ENCODE data around the gene RABAC1.

RABAC1 gene

DNA sequence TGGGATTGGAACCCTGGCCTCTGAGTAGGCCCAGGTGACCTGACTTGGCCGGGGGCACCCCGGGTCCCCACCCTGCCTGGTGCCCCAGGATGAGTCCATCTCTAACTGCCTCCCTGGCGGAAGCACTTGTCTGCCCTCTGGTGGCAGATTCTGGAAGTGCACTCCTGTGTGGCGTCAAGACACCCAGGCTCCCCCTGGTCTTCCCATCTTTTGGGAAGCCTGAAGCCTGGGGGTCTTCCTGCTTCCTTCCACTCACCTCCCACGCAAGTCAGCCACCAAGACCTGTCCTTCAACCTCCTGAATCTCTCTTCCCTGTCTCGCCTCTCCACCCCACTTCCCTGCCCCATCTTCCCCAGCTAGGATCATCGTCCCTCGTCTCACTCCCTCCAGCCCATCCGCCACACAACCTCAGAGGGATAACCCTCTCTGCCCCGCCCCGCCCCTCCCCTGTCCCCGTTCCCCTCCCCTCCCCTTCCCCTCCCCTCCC, 7.4 kb downstream of the RABAC1 start:
- H3K27ac ChIP-seq (replicated peaks): no peak overlapping the region
- H3K4me3 ChIP-seq (replicated peaks; ENCODE audit: insufficient read depth, low read length): no peak overlapping the region
- H3K27me3 ChIP-seq (ENCODE audit: insufficient read depth, poor library complexity, severe bottlenecking): no peaks in the 10 kb centered on the region
- TF ChIP-seq SPI1 (IDR thresholded peaks at IDR 0.05; ENCODE audit: borderline replicate concordance, low read depth) (no peak), POLR2AphosphoS5 (IDR thresholded peaks at IDR 0.05; ENCODE audit: low read depth) (no peak)
- TF ChIP-seq, protein P1, sequence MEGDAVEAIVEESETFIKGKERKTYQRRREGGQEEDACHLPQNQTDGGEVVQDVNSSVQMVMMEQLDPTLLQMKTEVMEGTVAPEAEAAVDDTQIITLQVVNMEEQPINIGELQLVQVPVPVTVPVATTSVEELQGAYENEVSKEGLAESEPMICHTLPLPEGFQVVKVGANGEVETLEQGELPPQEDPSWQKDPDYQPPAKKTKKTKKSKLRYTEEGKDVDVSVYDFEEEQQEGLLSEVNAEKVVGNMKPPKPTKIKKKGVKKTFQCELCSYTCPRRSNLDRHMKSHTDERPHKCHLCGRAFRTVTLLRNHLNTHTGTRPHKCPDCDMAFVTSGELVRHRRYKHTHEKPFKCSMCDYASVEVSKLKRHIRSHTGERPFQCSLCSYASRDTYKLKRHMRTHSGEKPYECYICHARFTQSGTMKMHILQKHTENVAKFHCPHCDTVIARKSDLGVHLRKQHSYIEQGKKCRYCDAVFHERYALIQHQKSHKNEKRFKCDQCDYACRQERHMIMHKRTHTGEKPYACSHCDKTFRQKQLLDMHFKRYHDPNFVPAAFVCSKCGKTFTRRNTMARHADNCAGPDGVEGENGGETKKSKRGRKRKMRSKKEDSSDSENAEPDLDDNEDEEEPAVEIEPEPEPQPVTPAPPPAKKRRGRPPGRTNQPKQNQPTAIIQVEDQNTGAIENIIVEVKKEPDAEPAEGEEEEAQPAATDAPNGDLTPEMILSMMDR (IDR thresholded peaks at IDR 0.05; ENCODE audit: insufficient read depth, low read length): peak; percentile 99
- peak in 1 of 2 experiments; percentile 72 for DNase-seq (ENCODE audit: low read depth in 1 of 2, low spot score in 1 of 2)

DNA sequence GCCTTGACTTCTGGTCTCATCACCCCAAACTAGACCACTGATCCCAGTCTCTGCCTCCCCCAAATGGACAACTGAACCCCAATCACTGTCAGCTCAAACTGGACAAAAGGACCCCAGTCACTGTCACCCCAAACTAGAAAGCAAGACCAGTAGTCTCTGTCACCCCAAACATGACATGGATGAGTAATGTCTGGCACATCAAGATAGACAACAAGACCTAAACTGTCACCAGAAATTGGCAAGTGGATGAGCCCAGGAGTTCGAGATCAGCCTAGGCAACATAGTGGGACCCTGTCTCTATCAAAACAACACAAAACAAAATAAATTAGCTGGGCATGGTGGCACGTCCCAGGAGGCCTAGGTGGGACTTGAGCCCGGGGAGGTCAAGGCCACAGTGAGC, 12.0 kb downstream of the RABAC1 start:
- H3K27ac ChIP-seq (replicated peaks): no peak overlapping the region
- TF ChIP-seq POLR2AphosphoS5 (IDR thresholded peaks at IDR 0.05; ENCODE audit: low read depth): no peak
- no peak for TF ChIP-seq SPI1 (IDR thresholded peaks at IDR 0.05; ENCODE audit: borderline replicate concordance, low read depth)
- TF ChIP-seq, protein P2, sequence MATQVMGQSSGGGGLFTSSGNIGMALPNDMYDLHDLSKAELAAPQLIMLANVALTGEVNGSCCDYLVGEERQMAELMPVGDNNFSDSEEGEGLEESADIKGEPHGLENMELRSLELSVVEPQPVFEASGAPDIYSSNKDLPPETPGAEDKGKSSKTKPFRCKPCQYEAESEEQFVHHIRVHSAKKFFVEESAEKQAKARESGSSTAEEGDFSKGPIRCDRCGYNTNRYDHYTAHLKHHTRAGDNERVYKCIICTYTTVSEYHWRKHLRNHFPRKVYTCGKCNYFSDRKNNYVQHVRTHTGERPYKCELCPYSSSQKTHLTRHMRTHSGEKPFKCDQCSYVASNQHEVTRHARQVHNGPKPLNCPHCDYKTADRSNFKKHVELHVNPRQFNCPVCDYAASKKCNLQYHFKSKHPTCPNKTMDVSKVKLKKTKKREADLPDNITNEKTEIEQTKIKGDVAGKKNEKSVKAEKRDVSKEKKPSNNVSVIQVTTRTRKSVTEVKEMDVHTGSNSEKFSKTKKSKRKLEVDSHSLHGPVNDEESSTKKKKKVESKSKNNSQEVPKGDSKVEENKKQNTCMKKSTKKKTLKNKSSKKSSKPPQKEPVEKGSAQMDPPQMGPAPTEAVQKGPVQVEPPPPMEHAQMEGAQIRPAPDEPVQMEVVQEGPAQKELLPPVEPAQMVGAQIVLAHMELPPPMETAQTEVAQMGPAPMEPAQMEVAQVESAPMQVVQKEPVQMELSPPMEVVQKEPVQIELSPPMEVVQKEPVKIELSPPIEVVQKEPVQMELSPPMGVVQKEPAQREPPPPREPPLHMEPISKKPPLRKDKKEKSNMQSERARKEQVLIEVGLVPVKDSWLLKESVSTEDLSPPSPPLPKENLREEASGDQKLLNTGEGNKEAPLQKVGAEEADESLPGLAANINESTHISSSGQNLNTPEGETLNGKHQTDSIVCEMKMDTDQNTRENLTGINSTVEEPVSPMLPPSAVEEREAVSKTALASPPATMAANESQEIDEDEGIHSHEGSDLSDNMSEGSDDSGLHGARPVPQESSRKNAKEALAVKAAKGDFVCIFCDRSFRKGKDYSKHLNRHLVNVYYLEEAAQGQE (IDR thresholded peaks at IDR 0.05; ENCODE audit: insufficient replicate concordance, low read depth): no peak
- TF ChIP-seq GABPA (IDR thresholded peaks at IDR 0.05; ENCODE audit: low read depth): no peak
- TF ChIP-seq, protein P1 (IDR thresholded peaks at IDR 0.05; ENCODE audit: insufficient read depth, low read length): no peak

DNA sequence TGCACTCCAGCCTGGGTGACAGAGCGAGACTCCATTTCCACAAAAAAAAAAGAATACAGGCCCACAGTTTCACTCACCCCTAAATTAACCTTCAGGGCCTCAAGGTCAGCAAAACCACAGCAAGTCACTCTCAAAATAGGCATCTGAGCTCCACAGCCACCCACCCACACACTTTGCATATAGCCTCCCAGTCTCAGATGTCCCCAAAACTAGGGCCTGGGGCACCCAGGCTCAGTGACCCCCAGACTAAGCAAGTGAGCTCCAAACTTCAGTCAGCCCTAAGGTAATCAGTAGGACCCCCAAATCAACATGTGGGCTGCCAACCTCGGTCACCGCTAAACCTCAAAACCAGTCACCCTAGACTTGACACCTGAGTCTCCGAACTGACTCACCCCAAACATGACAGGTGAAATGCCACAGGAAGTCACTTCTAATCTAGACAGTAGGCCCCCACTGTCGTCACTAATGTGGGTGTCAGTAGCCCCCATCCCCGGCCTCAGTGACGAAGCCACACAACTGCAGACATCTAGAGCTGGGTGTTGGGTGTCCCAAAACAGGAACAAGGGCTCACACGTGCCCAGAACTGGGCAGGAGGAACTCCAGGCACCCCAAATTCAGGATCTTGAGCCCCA, 13.9 kb downstream of the RABAC1 start:
- TF ChIP-seq POLR2AphosphoS5 (IDR thresholded peaks at IDR 0.05; ENCODE audit: low read depth) (no peak), GABPA (IDR thresholded peaks at IDR 0.05; ENCODE audit: low read depth) (no peak), SPI1 (IDR thresholded peaks at IDR 0.05; ENCODE audit: borderline replicate concordance, low read depth) (peak; percentile 20; the same call in 1 of the 2 replicates)
- H3K27ac ChIP-seq (replicated peaks): no peak overlapping the region
- peaks cover 3% of the 10 kb centered on the region for H3K27me3 ChIP-seq (ENCODE audit: insufficient read depth, poor library complexity, severe bottlenecking)
- H3K4me3 ChIP-seq (replicated peaks; ENCODE audit: insufficient read depth, low read length): no peak overlapping the region
- DNase-seq (ENCODE audit: low read depth in 1 of 2, low spot score in 1 of 2): peak in 1 of 2 experiments; percentile 32

More for the DNA sequence above, 12.0 kb downstream of the RABAC1 start:
- DNase-seq (ENCODE audit: low read depth in 1 of 2, low spot score in 1 of 2): no peak
- H3K27me3 ChIP-seq (ENCODE audit: insufficient read depth, poor library complexity, severe bottlenecking): no peaks in the 10 kb centered on the region
- no peak overlapping the region for H3K4me3 ChIP-seq (replicated peaks; ENCODE audit: insufficient read depth, low read length)

DNA sequence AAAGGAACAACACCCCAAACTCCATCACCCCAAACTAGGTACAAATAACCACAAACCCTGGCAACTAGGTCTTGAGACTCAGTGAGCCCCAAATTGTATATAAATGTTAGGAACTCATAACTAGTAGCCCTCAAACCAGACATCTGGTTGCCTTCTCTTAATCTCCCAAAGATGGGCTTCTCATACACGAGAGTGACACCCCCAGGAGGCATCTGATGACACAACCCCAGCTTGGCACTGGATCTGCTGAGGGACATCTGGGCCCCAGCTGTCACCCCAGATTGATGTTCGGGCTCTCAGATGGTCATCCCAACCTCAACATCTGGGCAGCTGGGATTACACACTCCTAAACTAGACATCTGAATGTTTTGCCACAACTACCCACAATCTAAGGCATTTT, 14.8 kb downstream of the RABAC1 start:
- TF ChIP-seq SPI1 (IDR thresholded peaks at IDR 0.05; ENCODE audit: borderline replicate concordance, low read depth): no peak
- TF ChIP-seq, protein P1 (IDR thresholded peaks at IDR 0.05; ENCODE audit: insufficient read depth, low read length): no peak
- no peak for TF ChIP-seq GABPA (IDR thresholded peaks at IDR 0.05; ENCODE audit: low read depth)
- TF ChIP-seq, protein P2 (IDR thresholded peaks at IDR 0.05; ENCODE audit: insufficient replicate concordance, low read depth): no peak
- no peak for TF ChIP-seq POLR2AphosphoS5 (IDR thresholded peaks at IDR 0.05; ENCODE audit: low read depth)
- Histone ChIP-seq H3K27ac (replicated peaks) (no peak overlapping the region), H3K27me3 (ENCODE audit: insufficient read depth, poor library complexity, severe bottlenecking) (peaks cover 7% of the 10 kb centered on the region), H3K4me3 (replicated peaks; ENCODE audit: insufficient read depth, low read length) (no peak overlapping the region)
- no peak for DNase-seq (ENCODE audit: low read depth in 1 of 2, low spot score in 1 of 2)

Data from HL-60 (cell line).